Stimulated activated memory B cell treated with anti-CD40 and anti-IgM and Interleukin-4, amounts not matched to agents 10 μg/mL and 1 μg/mL and 100 μg/mL, for 72 hours (primary cell): ENCODE measurements around the gene SETD3.
"Not testable (repeated sequence)": the region's sequence is repeated elsewhere in the genome, so short reads cannot be mapped to it uniquely, and the experiment has no call there.

Experiments used
- ATAC-seq: fragments of 150-1000 bp; cut with Tn5 transposase; 2 replicates; pipeline ENCODE4 v1.10.0; 2021
- H3K27ac Mint-ChIP-seq: one replicate; pipeline ENCODE4 v1.8.0; 2022; ENCODE audit warnings: mild to moderate bottlenecking, mixed read lengths
- H3K27me3 Mint-ChIP-seq: one replicate; pipeline ENCODE4 v1.8.0; 2022; ENCODE audit warnings: mixed read lengths
- H3K36me3 Mint-ChIP-seq: one replicate; pipeline ENCODE4 v1.8.0; 2022; ENCODE audit warnings: mixed read lengths
- H3K4me1 Mint-ChIP-seq: one replicate; pipeline ENCODE4 v1.8.0; 2022; ENCODE audit warnings: mixed read lengths
- H3K4me3 Mint-ChIP-seq: one replicate; pipeline ENCODE4 v1.8.0; 2022; ENCODE audit warnings: mild to moderate bottlenecking, moderate library complexity, mixed read lengths
- H3K9me3 Mint-ChIP-seq: one replicate; pipeline ENCODE4 v1.8.0; 2022; ENCODE audit warnings: mixed read lengths

Gene SETD3

GRCh38 chr14:99348816-99349614, 131.6 kb downstream of the SETD3 start:
- Mint-ChIP-seq H3K4me3 (no peak overlapping the region), H3K36me3 (no peaks in the 10 kb centered on the region), H3K9me3 (peaks cover 6% of the 10 kb centered on the region), H3K27me3 (peaks cover 23% of the 10 kb centered on the region), H3K4me1 (no peaks in the 10 kb centered on the region), H3K27ac (no peak overlapping the region)
- ATAC-seq = no peak

DNA sequence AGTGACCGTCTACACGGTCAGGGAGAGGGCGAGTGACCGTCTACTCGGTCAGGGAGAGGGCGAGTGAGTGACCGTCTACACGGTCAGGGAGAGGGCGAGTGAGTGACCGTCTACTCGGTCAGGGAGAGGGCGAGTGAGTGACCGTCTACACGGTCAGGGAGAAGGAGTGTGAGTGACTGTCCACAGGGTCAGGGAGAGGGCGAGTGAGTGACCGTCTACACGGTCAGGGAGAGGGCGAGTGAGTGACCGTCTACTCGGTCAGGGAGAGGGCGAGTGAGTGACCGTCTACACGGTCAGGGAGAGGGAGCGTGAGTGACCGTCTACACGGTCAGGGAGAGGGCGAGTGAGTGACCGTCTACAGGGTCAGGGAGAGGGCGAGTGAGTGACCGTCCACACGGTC, 132.4 kb downstream of the SETD3 start:
- not testable (repeated sequence) for H3K4me1 Mint-ChIP-seq, H3K4me3 Mint-ChIP-seq, H3K36me3 Mint-ChIP-seq, H3K27ac Mint-ChIP-seq, ATAC-seq, H3K9me3 Mint-ChIP-seq
- peaks cover 23% of the 10 kb centered on the region for H3K27me3 Mint-ChIP-seq
